GM18499 (cell line): Measurements from ENCODE around the gene MLPH.
"Not testable (repeated sequence)": the region's sequence is repeated elsewhere in the genome, so short reads cannot be mapped to it uniquely, and the experiment has no call there.

ENCODE experiments used
- ATAC-seq: cut with Tn5 transposase; IDR thresholded peaks from one replicate; pipeline ENCODE4 v1.9.1; 2021; ENCODE audit warnings: moderate number of reproducible peaks; ENCODE audit not compliant: insufficient read depth, unreplicated experiment

MLPH gene

GRCh38 chr2:237456200-237456843 is 30.7 kb upstream of the MLPH start:
- no peak for ATAC-seq

- no peak for ATAC-seq
Observed at GRCh38 chr2:237457388-237457941, 29.6 kb upstream of the MLPH start.

GRCh38 chr2:237458519-237458918 is 28.5 kb upstream of the MLPH start:
- ATAC-seq = no peak

GRCh38 chr2:237459226-237459625 is 27.8 kb upstream of the MLPH start:
- no peak for ATAC-seq

GRCh38 chr2:237459741-237460174 is 27.3 kb upstream of the MLPH start:
- no peak for ATAC-seq

- no peak for ATAC-seq
Observed at GRCh38 chr2:237464757-237465391, 22.2 kb upstream of the MLPH start.

GRCh38 chr2:237465515-237466148 is 21.4 kb upstream of the MLPH start:
- ATAC-seq = no peak

GRCh38 chr2:237466211-237466610 is 20.8 kb upstream of the MLPH start:
- ATAC-seq = no peak

- ATAC-seq = no peak
Observed at GRCh38 chr2:237467447-237468179, 19.4 kb upstream of the MLPH start.

GRCh38 chr2:237469410-237469809 is 17.6 kb upstream of the MLPH start:
- ATAC-seq = not testable (repeated sequence)

- no peak for ATAC-seq
Observed at GRCh38 chr2:237469849-237470248, 17.2 kb upstream of the MLPH start.

- ATAC-seq = no peak
Observed at GRCh38 chr2:237470914-237471313, 16.1 kb upstream of the MLPH start.

GRCh38 chr2:237471438-237472186 is 15.4 kb upstream of the MLPH start:
- no peak for ATAC-seq

- ATAC-seq = no peak
Observed at GRCh38 chr2:237472187-237472712, 14.8 kb upstream of the MLPH start.

GRCh38 chr2:237472909-237473877 is 13.9 kb upstream of the MLPH start:
- ATAC-seq = no peak

- no peak for ATAC-seq
Observed at GRCh38 chr2:237473878-237474441, 13.1 kb upstream of the MLPH start.

- ATAC-seq = no peak
Observed at GRCh38 chr2:237474442-237474911, 12.6 kb upstream of the MLPH start.
